GM12878 (cell line): Measurements from ENCODE around the gene ACADVL. TPM values are rescaled to one million over a fixed set of nuclear protein-coding genes. Genes with fewer than 3 reads are reported as not detected.

Source experiments
- ATAC-seq: fragments of 200-7000 bp; cut with Tn5 transposase; 3 replicates; pipeline ENCODE4 v1.9.1; 2020; ENCODE audit warnings: mild to moderate bottlenecking, moderate library complexity
- BruUV-seq: library from RNA; stranded (reverse); fragments of 400-500 nt; replicated peaks from 2 replicates; lab custom pipeline; 2021; lab: Mats Ljungman, UMichigan
- CTCF ChIA-PET: fragments of 300-600 bp; sonication (Branson Sonifier 250); formaldehyde crosslinking; extraction: SDS; loops from one replicate; lab custom pipeline; 2021; ENCODE audit warnings: inconsistent platforms; lab: Yijun Ruan, JAX
- POLR2A ChIA-PET: fragments of 350-600 bp; formaldehyde crosslinking; extraction: SDS; loops from one replicate; lab custom pipeline; 2021; ENCODE audit warnings: inconsistent platforms; lab: Charles Lee
- RAD21 ChIA-PET: fragments of 300-600 bp; sonication (Branson Sonifier 250); formaldehyde crosslinking; loops from one replicate; lab custom pipeline; 2023; ENCODE audit warnings: antibody characterized with exemption; ENCODE audit not compliant: unreplicated experiment; lab: Charles Lee
- SMC1A ChIA-PET: fragments of 300-600 bp; sonication (Branson Sonifier 250); formaldehyde crosslinking; loops from one replicate; lab custom pipeline; 2023; ENCODE audit not compliant: unreplicated experiment, uncharacterized antibody; lab: Charles Lee
- DNase-seq: peaks from one replicate; pipeline ENCODE4 v3.0.0-alpha.2; 2011; ENCODE audit warnings: low read depth, low spot score
- FAIRE-seq: peaks from 3 replicates; lab custom pipeline; 2011; peaks lifted over from hg19 to GRCh38; lab: Jason Lieb, UNC
- H2AFZ ChIP-seq: 2 replicates; pipeline ENCODE4 v1.6.0; 2011; ENCODE audit warnings: low read depth, low read length, control low read depth; ENCODE audit not compliant: control insufficient read depth
- H3K27ac ChIP-seq: 2 replicates; pipeline ENCODE4 v1.5.1; 2011; ENCODE audit warnings: control low read depth; ENCODE audit not compliant: control insufficient read depth, insufficient read depth
- H3K27me3 ChIP-seq, 2 experiments: replicated peaks in 1 of 2; 2 replicates each; pipeline versions ENCODE4 v1.6.0 to v1.6.1; 2011; ENCODE audit warnings: low read length in 1 of 2; ENCODE audit not compliant: control insufficient read depth in 2 of 2, insufficient read depth in 2 of 2
- H3K36me3 ChIP-seq, 2 experiments: 2 replicates each; pipeline ENCODE4 v1.5.1; 2011; ENCODE audit warnings: low read length in 1 of 2; ENCODE audit not compliant: control insufficient read depth in 2 of 2, insufficient read depth in 2 of 2
- H3K4me1 ChIP-seq: 2 replicates; pipeline ENCODE4 v1.6.1; 2011; ENCODE audit warnings: mild to moderate bottlenecking, low read length, moderate library complexity, mixed read lengths; ENCODE audit not compliant: control insufficient read depth, insufficient read depth
- H3K4me2 ChIP-seq: 2 replicates; pipeline ENCODE4 v1.6.0; 2011; ENCODE audit warnings: control low read depth; ENCODE audit not compliant: control insufficient read depth, insufficient read depth
- H3K4me3 ChIP-seq: fragments of 200-600 bp; sonication (generic); 2 replicates; pipeline ENCODE4 v1.5.1; 2016
- H3K79me2 ChIP-seq: 2 replicates; pipeline ENCODE4 v1.6.0; 2011; ENCODE audit warnings: low read length; ENCODE audit not compliant: control insufficient read depth, insufficient read depth
- H3K9ac ChIP-seq: 2 replicates; pipeline ENCODE4 v1.8.0; 2011; ENCODE audit warnings: low read length, control low read depth, mixed read lengths; ENCODE audit not compliant: control insufficient read depth, insufficient read depth
- H3K9me3 ChIP-seq: replicated peaks from 3 replicates; pipeline ENCODE4 v1.5.1; 2011; ENCODE audit warnings: mild to moderate bottlenecking, low read length; ENCODE audit not compliant: control insufficient read depth, insufficient read depth
- H4K20me1 ChIP-seq: 2 replicates; pipeline ENCODE4 v1.6.0; 2011; ENCODE audit not compliant: control insufficient read depth, insufficient read depth
- BACH1 ChIP-seq: fragments of 450-650 bp; IDR thresholded peaks from 2 replicates; pipeline ENCODE4 v1.6.1; 2017; ENCODE audit warnings: mild to moderate bottlenecking, borderline replicate concordance
- CHD1 ChIP-seq: IDR thresholded peaks from 2 replicates; pipeline ENCODE4 v1.6.1; 2012; ENCODE audit warnings: low read depth, low read length, improper control_type of control experiment
- ETV6 ChIP-seq, 2 experiments: fragments of 450-650 bp in 1 of 2; IDR thresholded peaks in 1 of 2; conservative IDR thresholded peaks in 1 of 2; 2 replicates each; pipeline ENCODE4 v1.6.1; 2014; ENCODE audit warnings: antibody characterized with exemption in 1 of 2, borderline replicate concordance in 1 of 2, low read depth in 1 of 2, mild to moderate bottlenecking in 1 of 2, moderate library complexity in 1 of 2
- HCFC1 ChIP-seq: fragments of 150-350 bp; IDR thresholded peaks from 2 replicates; pipeline ENCODE4 v1.6.1; 2014; ENCODE audit warnings: low read length
- LARP7 ChIP-seq: fragments of 450-650 bp; IDR thresholded peaks from 2 replicates; pipeline ENCODE4 v1.6.1; 2017; ENCODE audit warnings: mild to moderate bottlenecking
- RELA ChIP-seq: fragments of 450-650 bp; IDR thresholded peaks from 2 replicates; pipeline ENCODE4 v1.8.0; 2014; ENCODE audit warnings: borderline replicate concordance; ENCODE audit not compliant: partially characterized antibody
- SREBF2 ChIP-seq: IDR thresholded peaks from 2 replicates; pipeline ENCODE4 v1.6.1; 2012; ENCODE audit warnings: mild to moderate bottlenecking, low read length
- ZSCAN29 ChIP-seq: fragments of 450-650 bp; IDR thresholded peaks from 2 replicates; pipeline ENCODE4 v1.6.1; 2017; ENCODE audit warnings: mild to moderate bottlenecking, moderate library complexity
- WGBS: methylation state at CpG from one replicate; pipeline ENCODE4 v1.1.6; 2016; ENCODE audit warnings: low lambda C conversion rate; ENCODE audit not compliant: insufficient replicate concordance, insufficient coverage; ENCODE audit errors: missing lambda C conversion rate; 5-methylcytosine and 5-hydroxymethylcytosine counted together
- in situ Hi-C: fragments of 300-500 bp; cut with MboI; formaldehyde crosslinking; loops from 9 replicates; pipeline ENCODE4 v1.14.3; 2018; ENCODE audit warnings: mixed read lengths
- intact Hi-C: fragments of 100-400 bp; cut with micrococcal nuclease; formaldehyde crosslinking; loops from one replicate; pipeline ENCODE4 v1.14.2; 2022; ENCODE audit not compliant: unreplicated experiment
- microRNA counts: library from miRNA; unstranded; fragments of <30 nt; microRNA quantifications from one replicate; lab custom pipeline; 2016
- microRNA-seq: library from miRNA; unstranded; fragments of <30 nt; microRNA quantifications from one replicate; pipeline ENCODE4, GENCODE V29; 2018
- polyA plus RNA-seq, 11 experiments: library from polyadenylated mRNA; depleted of rRNA in 4 of 11; unstranded in 6 of 11; stranded (reverse) in 5 of 11; fragments of >200 nt; fragmentation: Nextera tagmentation in 4 of 11; fragmentation: Illumina TruSeq in 1 of 11; extraction: Ambion mirVana in 4 of 11; extraction: Trizol in 1 of 11; gene quantifications; 1 replicate in 1 of 11; 2 replicates in 10 of 11; pipeline versions ENCODE4 v1.2.1 to v1.2.3, GENCODE V29; 2011 to 2016; ENCODE audit warnings: inconsistent platforms in 2 of 11, missing spikeins in 2 of 11, low read depth in 1 of 11
- small RNA-seq: library from RNA; depleted of rRNA; stranded (forward); fragments of <200 nt; gene quantifications from one replicate; pipeline ENCODE3, GENCODE V24; 2014
- total RNA-seq, 4 experiments: library from RNA; depleted of rRNA in 3 of 4; stranded (reverse); fragments of >200 nt in 3 of 4; fragmentation: Illumina TruSeq in 1 of 4; extraction: Trizol in 1 of 4; gene quantifications; 2 replicates each; pipeline versions ENCODE4 v1.2.1 to v1.2.3, GENCODE V29; 2013 to 2021
- TF ChIP-seq, protein P1 (sequence below), 3 experiments: IDR thresholded peaks in 2 of 3; conservative IDR thresholded peaks in 1 of 3; 2 replicates each; pipeline ENCODE4 v1.5.1; 2011; ENCODE audit warnings: low read depth in 3 of 3, low read length in 3 of 3, mild to moderate bottlenecking in 3 of 3, control low read depth in 2 of 3, moderate library complexity in 2 of 3, inconsistent platforms in 1 of 3, mixed read lengths in 1 of 3; ENCODE audit not compliant: control insufficient read depth in 2 of 3, insufficient read depth in 1 of 3; ENCODE audit errors: extremely low read depth in 1 of 3
- TF ChIP-seq, protein P2 (sequence below): fragments of 450-650 bp; conservative IDR thresholded peaks from 2 replicates; pipeline ENCODE4 v1.6.1; 2017; ENCODE audit warnings: mild to moderate bottlenecking, moderate library complexity

The ACADVL gene
- total and polyA plus RNA-seq, 10 of the 15 experiments (the other 5 are each of a cell fraction or from before 2014, with no cell fraction given): 25.4 to 232 (median 180) TPM

GRCh38 chr17:7266784-7267183, 47.0 kb downstream of the ACADVL start:
- ATAC-seq: no peak
- BruUV-seq: no TSS peak
- no peak for FAIRE-seq
- no peaks in the 10 kb centered on the region for H4K20me1 ChIP-seq
- H3K9me3 ChIP-seq: no peaks in the 10 kb centered on the region
- ChIA-PET RAD21 (interaction anchor here (1.0 kb wide), 1 partner anchor 9 kb away, joined by 3 read pairs; no protein-coding TSS in a partner anchor), CTCF (interaction anchor here (1.0 to 1.6 kb wide), 2 partner anchors 14 to 22 kb away, joined by 3 read pairs; partner anchors contain the start of gene SLC2A4), POLR2A (interaction anchor here (0.7 kb wide), 1 partner anchor 207 kb away, joined by 3 read pairs; no protein-coding TSS in a partner anchor), SMC1A (interaction anchor here (1.3 kb wide), 1 partner anchor 30 kb away, joined by 3 read pairs; no protein-coding TSS in a partner anchor)
- H3K27ac ChIP-seq: no peak overlapping the region
- H3K79me2 ChIP-seq: no peaks in the 10 kb centered on the region
- no peak for DNase-seq
- no peak overlapping the region for H3K9ac ChIP-seq
- H3K4me2 ChIP-seq: no peak overlapping the region
- TF ChIP-seq CHD1 (no peak), RELA (no peak), LARP7 (no peak), HCFC1 (no peak), BACH1 (no peak), ETV6 (conservative IDR thresholded peaks at IDR 0.05 in 1 of 2, IDR thresholded peaks at IDR 0.05 in 1 of 2; ENCODE audit: borderline replicate concordance in 1 of 2, low read depth in 1 of 2) (no peak), ZSCAN29 (no peak), SREBF2 (no peak)
- TF ChIP-seq, protein P1, sequence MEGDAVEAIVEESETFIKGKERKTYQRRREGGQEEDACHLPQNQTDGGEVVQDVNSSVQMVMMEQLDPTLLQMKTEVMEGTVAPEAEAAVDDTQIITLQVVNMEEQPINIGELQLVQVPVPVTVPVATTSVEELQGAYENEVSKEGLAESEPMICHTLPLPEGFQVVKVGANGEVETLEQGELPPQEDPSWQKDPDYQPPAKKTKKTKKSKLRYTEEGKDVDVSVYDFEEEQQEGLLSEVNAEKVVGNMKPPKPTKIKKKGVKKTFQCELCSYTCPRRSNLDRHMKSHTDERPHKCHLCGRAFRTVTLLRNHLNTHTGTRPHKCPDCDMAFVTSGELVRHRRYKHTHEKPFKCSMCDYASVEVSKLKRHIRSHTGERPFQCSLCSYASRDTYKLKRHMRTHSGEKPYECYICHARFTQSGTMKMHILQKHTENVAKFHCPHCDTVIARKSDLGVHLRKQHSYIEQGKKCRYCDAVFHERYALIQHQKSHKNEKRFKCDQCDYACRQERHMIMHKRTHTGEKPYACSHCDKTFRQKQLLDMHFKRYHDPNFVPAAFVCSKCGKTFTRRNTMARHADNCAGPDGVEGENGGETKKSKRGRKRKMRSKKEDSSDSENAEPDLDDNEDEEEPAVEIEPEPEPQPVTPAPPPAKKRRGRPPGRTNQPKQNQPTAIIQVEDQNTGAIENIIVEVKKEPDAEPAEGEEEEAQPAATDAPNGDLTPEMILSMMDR (IDR thresholded peaks at IDR 0.05 in 2 of 3, conservative IDR thresholded peaks at IDR 0.05 in 1 of 3; ENCODE audit: control insufficient read depth in 2 of 3, extremely low read depth in 1 of 3, insufficient read depth in 1 of 3, low read depth in 3 of 3, low read length in 3 of 3): no peak
- TF ChIP-seq, protein P2, sequence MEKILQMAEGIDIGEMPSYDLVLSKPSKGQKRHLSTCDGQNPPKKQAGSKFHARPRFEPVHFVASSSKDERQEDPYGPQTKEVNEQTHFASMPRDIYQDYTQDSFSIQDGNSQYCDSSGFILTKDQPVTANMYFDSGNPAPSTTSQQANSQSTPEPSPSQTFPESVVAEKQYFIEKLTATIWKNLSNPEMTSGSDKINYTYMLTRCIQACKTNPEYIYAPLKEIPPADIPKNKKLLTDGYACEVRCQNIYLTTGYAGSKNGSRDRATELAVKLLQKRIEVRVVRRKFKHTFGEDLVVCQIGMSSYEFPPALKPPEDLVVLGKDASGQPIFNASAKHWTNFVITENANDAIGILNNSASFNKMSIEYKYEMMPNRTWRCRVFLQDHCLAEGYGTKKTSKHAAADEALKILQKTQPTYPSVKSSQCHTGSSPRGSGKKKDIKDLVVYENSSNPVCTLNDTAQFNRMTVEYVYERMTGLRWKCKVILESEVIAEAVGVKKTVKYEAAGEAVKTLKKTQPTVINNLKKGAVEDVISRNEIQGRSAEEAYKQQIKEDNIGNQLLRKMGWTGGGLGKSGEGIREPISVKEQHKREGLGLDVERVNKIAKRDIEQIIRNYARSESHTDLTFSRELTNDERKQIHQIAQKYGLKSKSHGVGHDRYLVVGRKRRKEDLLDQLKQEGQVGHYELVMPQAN: no peak
- intact Hi-C loops: no loop called here
- H2AFZ ChIP-seq: no peak overlapping the region
- no peaks in the 10 kb centered on the region; a peak in 1 of 4 replicates for H3K36me3 ChIP-seq
- peaks cover 14% of the 10 kb centered on the region for H3K4me1 ChIP-seq
- peaks cover 3 to 5% of the 10 kb centered on the region in 2 experiments; a peak in 2 of 4 replicates for H3K27me3 ChIP-seq
- WGBS: 44% methylated on average over 1 of the region's 1 CpG
- in situ Hi-C loops: no loop called here
- H3K4me3 ChIP-seq: no peak overlapping the region

MicroRNA genes within 50 kb of the gene (microRNA counts, 767-probe panel; counts per million panel counts)
- microRNA hsa-miR-324-3p (lab: Ali Mortazavi, UCI) (977 counts per million, percentile 26 among the panel's probes with 10 or more counts), microRNA hsa-miR-324-5p (lab: Ali Mortazavi, UCI) (2,682 counts per million, percentile 85 among the panel's probes with 10 or more counts)

Small RNAs within 50 kb of the gene (microRNA-seq; reads per million reads assigned to microRNA genes)
- gene MIR324: 1,783 reads per million, percentile 91 among the genes with 10 or more reads in this experiment

Small RNAs within 50 kb of the gene (small RNA-seq; reads per million reads assigned to genes)
- gene AC120057.4: not detected
- gene MIR324: 44.2 reads per million, percentile 98 among the genes with 10 or more reads in this experiment
- gene RF00019: not detected

Other genes with a start within 250 kb of the ACADVL start
Only the 7 nearest of the 33 such genes appear.
- gene ASGR1, start 40.6 kb upstream of the ACADVL start, total RNA-seq (2014; rRNA removed): 0.34 TPM in 1 of 2 replicates, not detected in the other
- not detected in 2 replicates for gene ASGR1, start 40.6 kb upstream of the ACADVL start, total RNA-seq (2014; rRNA removed; fragmentation: Illumina TruSeq; extraction: Trizol)
- gene ASGR1, start 40.6 kb upstream of the ACADVL start, total RNA-seq (2021): 0.43 TPM in 1 of 2 replicates, not detected in the other
- 0.16 TPM in 1 of 2 replicates, not detected in the other for gene ASGR1, start 40.6 kb upstream of the ACADVL start, polyA plus RNA-seq (2011; rRNA removed)
- gene ASGR1, start 40.6 kb upstream of the ACADVL start, polyA plus RNA-seq (2014; fragmentation: Illumina TruSeq; extraction: Trizol): 0.12 TPM in 1 of 2 replicates, not detected in the other
- gene ASGR1, start 40.6 kb upstream of the ACADVL start, polyA plus RNA-seq (2014; fragmentation: Nextera tagmentation; extraction: Ambion mirVana): not detected
- gene ASGR1, start 40.6 kb upstream of the ACADVL start, polyA plus RNA-seq (2014; rRNA removed): 0.06 TPM in 1 of 2 replicates, not detected in the other
- not detected for gene ASGR1, start 40.6 kb upstream of the ACADVL start, polyA plus RNA-seq (2016; fragmentation: Nextera tagmentation; extraction: Ambion mirVana)
- gene DLG4, start 102 bp upstream of the ACADVL start, total RNA-seq (2014; rRNA removed): 1.4 and 2.3 TPM in 2 replicates
- 1.3 and 1.9 TPM in 2 replicates for gene DLG4, start 102 bp upstream of the ACADVL start, total RNA-seq (2014; rRNA removed; fragmentation: Illumina TruSeq; extraction: Trizol)
- gene DLG4, start 102 bp upstream of the ACADVL start, total RNA-seq (2021): 3.1 and 4.2 TPM in 2 replicates
- 2.8 and 2.9 TPM in 2 replicates for gene DLG4, start 102 bp upstream of the ACADVL start, polyA plus RNA-seq (2011; rRNA removed)
- gene DLG4, start 102 bp upstream of the ACADVL start, polyA plus RNA-seq (2014; fragmentation: Illumina TruSeq; extraction: Trizol): 0.68 and 2.1 TPM in 2 replicates
- under 1 TPM; 0.07 to 0.43 TPM for gene DLG4, start 102 bp upstream of the ACADVL start, polyA plus RNA-seq (2014; fragmentation: Nextera tagmentation; extraction: Ambion mirVana)
- 2.6 and 4.1 TPM in 2 replicates for gene DLG4, start 102 bp upstream of the ACADVL start, polyA plus RNA-seq (2014; rRNA removed)
- under 1 TPM; 0.10 to 0.29 TPM for gene DLG4, start 102 bp upstream of the ACADVL start, polyA plus RNA-seq (2016; fragmentation: Nextera tagmentation; extraction: Ambion mirVana)
- 33.0 and 37.6 TPM in 2 replicates for gene DVL2, start 14.6 kb downstream of the ACADVL start, total RNA-seq (2014; rRNA removed)
- gene DVL2, start 14.6 kb downstream of the ACADVL start, total RNA-seq (2014; rRNA removed; fragmentation: Illumina TruSeq; extraction: Trizol): 15.4 and 16.7 TPM in 2 replicates
- gene DVL2, start 14.6 kb downstream of the ACADVL start, total RNA-seq (2021): 40.0 and 44.8 TPM in 2 replicates
- gene DVL2, start 14.6 kb downstream of the ACADVL start, polyA plus RNA-seq (2011; rRNA removed): 2.2 and 5.3 TPM in 2 replicates
- gene DVL2, start 14.6 kb downstream of the ACADVL start, polyA plus RNA-seq (2014; fragmentation: Illumina TruSeq; extraction: Trizol): 5.1 and 21.2 TPM in 2 replicates
- gene DVL2, start 14.6 kb downstream of the ACADVL start, polyA plus RNA-seq (2014; fragmentation: Nextera tagmentation; extraction: Ambion mirVana): 1 to 10 TPM in 1 of 2 experiments, under 1 TPM in 1; 0.97 to 2.7 TPM
- gene DVL2, start 14.6 kb downstream of the ACADVL start, polyA plus RNA-seq (2014; rRNA removed): 29.9 and 31.3 TPM in 2 replicates
- gene DVL2, start 14.6 kb downstream of the ACADVL start, polyA plus RNA-seq (2016; fragmentation: Nextera tagmentation; extraction: Ambion mirVana): 10 to 100 TPM; 25.3 to 30.4 TPM
- 35.7 and 38.0 TPM in 2 replicates for gene PHF23, start 19.5 kb downstream of the ACADVL start, total RNA-seq (2014; rRNA removed)
- gene PHF23, start 19.5 kb downstream of the ACADVL start, total RNA-seq (2014; rRNA removed; fragmentation: Illumina TruSeq; extraction: Trizol): 35.6 and 37.5 TPM in 2 replicates
- 34.0 and 39.2 TPM in 2 replicates for gene PHF23, start 19.5 kb downstream of the ACADVL start, total RNA-seq (2021)
- gene PHF23, start 19.5 kb downstream of the ACADVL start, polyA plus RNA-seq (2011; rRNA removed): 21.7 and 29.7 TPM in 2 replicates
- 72.7 and 84.8 TPM in 2 replicates for gene PHF23, start 19.5 kb downstream of the ACADVL start, polyA plus RNA-seq (2014; fragmentation: Illumina TruSeq; extraction: Trizol)
- gene PHF23, start 19.5 kb downstream of the ACADVL start, polyA plus RNA-seq (2014; fragmentation: Nextera tagmentation; extraction: Ambion mirVana): 10 to 100 TPM in 1 of 2 experiments, 1 to 10 TPM in 1; 8.2 to 17.7 TPM
- gene PHF23, start 19.5 kb downstream of the ACADVL start, polyA plus RNA-seq (2014; rRNA removed): 38.1 and 41.6 TPM in 2 replicates
- 10 to 100 TPM; 26.4 to 31.1 TPM for gene PHF23, start 19.5 kb downstream of the ACADVL start, polyA plus RNA-seq (2016; fragmentation: Nextera tagmentation; extraction: Ambion mirVana)
- gene GABARAP, start 22.5 kb downstream of the ACADVL start, total RNA-seq (2014; rRNA removed): 127 and 134 TPM in 2 replicates
- gene GABARAP, start 22.5 kb downstream of the ACADVL start, total RNA-seq (2014; rRNA removed; fragmentation: Illumina TruSeq; extraction: Trizol): 157 and 164 TPM in 2 replicates
- gene GABARAP, start 22.5 kb downstream of the ACADVL start, total RNA-seq (2021): 256 and 259 TPM in 2 replicates
- gene GABARAP, start 22.5 kb downstream of the ACADVL start, polyA plus RNA-seq (2011; rRNA removed): 187 and 223 TPM in 2 replicates
- gene GABARAP, start 22.5 kb downstream of the ACADVL start, polyA plus RNA-seq (2014; fragmentation: Illumina TruSeq; extraction: Trizol): 613 and 739 TPM in 2 replicates
- 100 to 1,000 TPM; 314 to 340 TPM for gene GABARAP, start 22.5 kb downstream of the ACADVL start, polyA plus RNA-seq (2014; fragmentation: Nextera tagmentation; extraction: Ambion mirVana)
- 236 and 238 TPM in 2 replicates for gene GABARAP, start 22.5 kb downstream of the ACADVL start, polyA plus RNA-seq (2014; rRNA removed)
- 100 to 1,000 TPM; 433 to 444 TPM for gene GABARAP, start 22.5 kb downstream of the ACADVL start, polyA plus RNA-seq (2016; fragmentation: Nextera tagmentation; extraction: Ambion mirVana)
- gene CTDNEP1, start 31.8 kb downstream of the ACADVL start, total RNA-seq (2014; rRNA removed): 31.4 and 32.2 TPM in 2 replicates
- gene CTDNEP1, start 31.8 kb downstream of the ACADVL start, total RNA-seq (2014; rRNA removed; fragmentation: Illumina TruSeq; extraction: Trizol): 23.7 and 27.3 TPM in 2 replicates
- gene CTDNEP1, start 31.8 kb downstream of the ACADVL start, total RNA-seq (2021): 142 TPM in 2 replicates
- gene CTDNEP1, start 31.8 kb downstream of the ACADVL start, polyA plus RNA-seq (2011; rRNA removed): 82.7 and 111 TPM in 2 replicates
- 167 and 176 TPM in 2 replicates for gene CTDNEP1, start 31.8 kb downstream of the ACADVL start, polyA plus RNA-seq (2014; fragmentation: Illumina TruSeq; extraction: Trizol)
- 10 to 100 TPM; 24.5 to 29.2 TPM for gene CTDNEP1, start 31.8 kb downstream of the ACADVL start, polyA plus RNA-seq (2014; fragmentation: Nextera tagmentation; extraction: Ambion mirVana)
- 96.0 and 118 TPM in 2 replicates for gene CTDNEP1, start 31.8 kb downstream of the ACADVL start, polyA plus RNA-seq (2014; rRNA removed)
- gene CTDNEP1, start 31.8 kb downstream of the ACADVL start, polyA plus RNA-seq (2016; fragmentation: Nextera tagmentation; extraction: Ambion mirVana): 10 to 100 TPM; 25.7 to 26.7 TPM
- 63.5 and 66.4 TPM in 2 replicates for gene ELP5, start 32.3 kb downstream of the ACADVL start, total RNA-seq (2014; rRNA removed)
- 35.0 and 41.1 TPM in 2 replicates for gene ELP5, start 32.3 kb downstream of the ACADVL start, total RNA-seq (2014; rRNA removed; fragmentation: Illumina TruSeq; extraction: Trizol)
- 67.4 and 71.0 TPM in 2 replicates for gene ELP5, start 32.3 kb downstream of the ACADVL start, total RNA-seq (2021)
- gene ELP5, start 32.3 kb downstream of the ACADVL start, polyA plus RNA-seq (2011; rRNA removed): 53.9 and 76.9 TPM in 2 replicates
- gene ELP5, start 32.3 kb downstream of the ACADVL start, polyA plus RNA-seq (2014; fragmentation: Illumina TruSeq; extraction: Trizol): 45.8 and 68.9 TPM in 2 replicates
- 10 to 100 TPM; 81.8 to 94.7 TPM for gene ELP5, start 32.3 kb downstream of the ACADVL start, polyA plus RNA-seq (2014; fragmentation: Nextera tagmentation; extraction: Ambion mirVana)
- gene ELP5, start 32.3 kb downstream of the ACADVL start, polyA plus RNA-seq (2014; rRNA removed): 78.0 and 79.8 TPM in 2 replicates
- gene ELP5, start 32.3 kb downstream of the ACADVL start, polyA plus RNA-seq (2016; fragmentation: Nextera tagmentation; extraction: Ambion mirVana): 100 to 1,000 TPM; 102 to 109 TPM